Brain microvascular endothelial cell (primary cell): Measurements from ENCODE around the gene LANCL1.

Source experiments
- DNase-seq: peaks from one replicate; pipeline ENCODE4 v3.0.0-alpha.2; 2020
- H3K27ac ChIP-seq: fragments of 250-450 bp; sonication (Bioruptor Pico); 2 replicates; pipeline ENCODE4 v1.5.1; 2020; ENCODE audit warnings: mild to moderate bottlenecking, moderate library complexity
- H3K27me3 ChIP-seq: fragments of 250-450 bp; sonication (Bioruptor Pico); replicated peaks from 2 replicates; pipeline ENCODE4 v1.5.1; 2020; ENCODE audit warnings: mild to moderate bottlenecking
- H3K36me3 ChIP-seq: fragments of 250-450 bp; sonication (Bioruptor Pico); replicated peaks from 2 replicates; pipeline ENCODE4 v1.5.1; 2020; ENCODE audit warnings: mild to moderate bottlenecking
- H3K4me3 ChIP-seq: 2 replicates; pipeline ENCODE4 v1.5.1; 2011; ENCODE audit warnings: low read depth, mild to moderate bottlenecking, control low read depth, low read length, moderate library complexity
- in situ Hi-C: cut with HindIII; loops from 2 replicates; pipeline ENCODE4 v1.10.0; 2017; ENCODE audit warnings: low sequenced_read_pairs, low pct_ligation_motif_present
- TF ChIP-seq, protein P1 (sequence below): IDR thresholded peaks from 2 replicates; pipeline ENCODE4 v1.5.1; 2011; ENCODE audit warnings: low read depth, mild to moderate bottlenecking, moderate library complexity, low read length, control low read depth, inconsistent platforms; ENCODE audit errors: missing control alignments

LANCL1 gene

DNA sequence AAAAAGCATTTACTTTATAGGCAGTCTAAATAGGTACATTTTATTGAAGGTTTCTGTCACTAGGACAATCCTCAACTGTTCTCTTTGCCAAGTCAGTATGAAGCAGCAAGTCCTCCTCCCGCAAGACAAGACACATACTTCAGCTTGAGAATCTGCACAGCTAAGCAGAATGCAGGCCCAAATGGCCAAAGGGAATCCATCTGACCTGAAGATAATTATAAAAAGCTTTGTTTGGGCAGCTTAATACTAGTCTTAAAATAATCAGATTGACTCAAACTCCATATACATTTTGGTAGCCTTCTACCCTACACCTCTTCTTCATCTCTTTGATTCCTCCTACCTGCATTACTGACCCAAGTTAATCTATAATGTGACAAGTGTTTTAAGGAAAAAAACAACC, 1.8 kb downstream of the LANCL1 start:
- TF ChIP-seq, protein P1, sequence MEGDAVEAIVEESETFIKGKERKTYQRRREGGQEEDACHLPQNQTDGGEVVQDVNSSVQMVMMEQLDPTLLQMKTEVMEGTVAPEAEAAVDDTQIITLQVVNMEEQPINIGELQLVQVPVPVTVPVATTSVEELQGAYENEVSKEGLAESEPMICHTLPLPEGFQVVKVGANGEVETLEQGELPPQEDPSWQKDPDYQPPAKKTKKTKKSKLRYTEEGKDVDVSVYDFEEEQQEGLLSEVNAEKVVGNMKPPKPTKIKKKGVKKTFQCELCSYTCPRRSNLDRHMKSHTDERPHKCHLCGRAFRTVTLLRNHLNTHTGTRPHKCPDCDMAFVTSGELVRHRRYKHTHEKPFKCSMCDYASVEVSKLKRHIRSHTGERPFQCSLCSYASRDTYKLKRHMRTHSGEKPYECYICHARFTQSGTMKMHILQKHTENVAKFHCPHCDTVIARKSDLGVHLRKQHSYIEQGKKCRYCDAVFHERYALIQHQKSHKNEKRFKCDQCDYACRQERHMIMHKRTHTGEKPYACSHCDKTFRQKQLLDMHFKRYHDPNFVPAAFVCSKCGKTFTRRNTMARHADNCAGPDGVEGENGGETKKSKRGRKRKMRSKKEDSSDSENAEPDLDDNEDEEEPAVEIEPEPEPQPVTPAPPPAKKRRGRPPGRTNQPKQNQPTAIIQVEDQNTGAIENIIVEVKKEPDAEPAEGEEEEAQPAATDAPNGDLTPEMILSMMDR, result no peak
- Histone ChIP-seq H3K27me3 (no peaks in the 10 kb centered on the region), H3K27ac (no peak overlapping the region), H3K4me3 (no peak overlapping the region), H3K36me3 (peaks cover 5% of the 10 kb centered on the region)
- in situ Hi-C loops, result no loop called here
- DNase-seq, result no peak

DNA sequence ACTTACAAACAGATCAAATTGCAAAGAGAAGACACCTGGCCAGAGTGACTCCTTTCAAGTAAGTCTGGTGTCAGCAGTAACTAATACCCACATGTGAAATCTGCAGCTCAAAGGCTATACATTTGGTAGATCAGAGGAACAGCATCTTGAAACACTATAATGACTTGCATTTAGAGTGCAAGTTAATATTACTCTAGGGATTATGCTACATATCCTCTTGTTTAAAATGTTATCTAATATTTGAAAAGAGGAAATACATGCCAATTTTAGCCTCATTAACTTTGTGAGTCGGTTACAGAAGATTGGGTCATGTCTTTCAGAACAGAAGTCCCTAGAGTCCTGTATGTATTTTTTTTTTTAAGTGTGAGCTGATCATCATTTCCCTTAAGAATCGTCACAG, 15.2 kb downstream of the LANCL1 start:
- in situ Hi-C loops, result no loop called here
- H3K36me3 ChIP-seq, result peaks cover 2% of the 10 kb centered on the region
- no peak overlapping the region for H3K27ac ChIP-seq

DNA sequence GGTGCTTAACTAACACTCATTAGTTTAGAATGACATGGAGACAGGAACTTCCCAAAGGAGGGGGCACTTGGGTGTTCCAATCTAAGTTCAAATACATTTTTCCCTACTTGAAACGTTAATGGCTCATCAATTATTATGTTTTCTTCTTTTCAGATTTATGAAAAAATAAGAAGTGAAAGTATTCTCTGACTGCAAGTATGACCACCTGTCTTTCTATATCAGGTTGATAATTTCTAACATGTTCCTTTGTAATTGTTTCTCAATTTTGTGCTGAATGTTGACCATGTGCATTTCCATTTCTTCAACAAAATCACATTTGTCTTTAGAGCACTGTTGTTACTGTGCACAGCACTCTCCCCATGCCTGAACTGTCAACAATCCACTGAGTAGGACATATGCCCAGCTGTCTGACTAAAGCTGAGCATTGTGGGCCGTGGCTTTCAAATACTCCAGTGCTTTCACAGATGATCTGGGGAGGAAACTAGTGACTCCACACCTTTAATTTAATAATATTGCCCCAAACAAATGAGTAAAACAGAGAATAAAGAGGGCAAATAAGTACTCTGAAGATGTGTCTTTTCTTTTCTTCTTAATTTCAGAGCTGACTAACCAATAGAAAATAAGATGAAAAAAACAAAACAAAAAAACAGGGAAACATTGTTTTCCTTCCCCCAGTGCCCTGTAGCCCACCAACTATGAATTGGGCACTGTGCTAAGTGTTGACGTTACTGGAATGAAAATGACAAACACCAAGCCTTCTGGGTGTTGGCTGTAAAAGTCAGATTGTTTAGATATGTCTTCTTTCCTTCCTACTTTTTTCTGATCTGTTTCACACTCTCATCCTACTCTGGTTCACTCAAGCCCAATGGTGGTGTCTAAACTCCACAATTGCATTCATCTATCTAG, 16.0 kb downstream of the LANCL1 start:
- no peaks in the 10 kb centered on the region for H3K27me3 ChIP-seq
- no peak overlapping the region for H3K4me3 ChIP-seq
- peaks cover 2% of the 10 kb centered on the region for H3K36me3 ChIP-seq
- H3K27ac ChIP-seq, result no peak overlapping the region
- in situ Hi-C loops, result no loop called here
- DNase-seq, result no peak
- TF ChIP-seq, protein P1, result no peak

More for the DNA sequence above, 15.2 kb downstream of the LANCL1 start:
- Histone ChIP-seq H3K4me3 (no peak overlapping the region), H3K27me3 (no peaks in the 10 kb centered on the region)
- TF ChIP-seq, protein P1, result no peak
- DNase-seq, result no peak

DNA sequence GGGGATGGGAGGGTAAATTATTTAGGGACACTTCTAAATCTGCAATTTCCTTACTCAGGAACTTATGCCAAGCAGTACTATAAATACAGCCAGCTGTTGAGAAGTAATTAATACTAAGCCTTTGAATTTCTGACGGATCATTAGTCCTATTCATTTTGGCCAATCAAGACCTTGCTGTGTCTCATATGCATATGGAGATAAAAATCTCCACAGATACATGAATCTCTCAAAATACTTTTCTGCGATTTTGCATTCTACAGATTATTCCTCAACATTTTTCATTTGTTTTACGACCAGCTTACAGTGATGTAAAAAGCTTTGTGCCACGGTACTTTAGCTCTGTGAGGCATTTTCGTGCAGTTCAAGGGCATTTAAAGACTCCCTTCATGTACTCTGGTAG, 16.7 kb downstream of the LANCL1 start:
- no peaks in the 10 kb centered on the region for H3K27me3 ChIP-seq
- TF ChIP-seq, protein P1, result no peak
- in situ Hi-C loops, result no loop called here
- no peak overlapping the region for H3K27ac ChIP-seq
- peaks cover 2% of the 10 kb centered on the region for H3K36me3 ChIP-seq
- DNase-seq, result no peak
- no peak overlapping the region for H3K4me3 ChIP-seq

DNA sequence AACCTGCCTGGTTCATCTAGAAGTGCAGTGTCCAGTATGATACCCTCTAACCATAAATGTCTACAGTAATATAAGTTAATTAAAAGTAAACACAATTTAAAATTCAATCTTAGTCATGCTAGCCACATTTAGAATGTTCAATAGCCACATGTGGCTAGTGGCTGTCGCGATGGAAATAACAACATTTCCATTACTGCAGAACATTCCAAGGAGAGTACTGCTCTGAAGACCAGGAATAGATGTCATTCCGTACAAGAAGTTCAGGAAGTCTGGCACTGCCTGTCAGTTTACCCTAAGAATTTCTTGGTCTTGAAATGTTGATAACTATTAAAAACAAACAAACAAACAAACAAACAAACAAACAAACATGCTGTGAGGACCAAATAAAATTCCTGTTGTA, 17.2 kb downstream of the LANCL1 start:
- TF ChIP-seq, protein P1, result no peak
- DNase-seq, result no peak
- H3K27ac ChIP-seq, result no peak overlapping the region
- H3K36me3 ChIP-seq, result peaks cover 2% of the 10 kb centered on the region
- no peak overlapping the region for H3K4me3 ChIP-seq
- no peaks in the 10 kb centered on the region for H3K27me3 ChIP-seq
- in situ Hi-C loops, result no loop called here
